ENCODE results near the gene PDE4A. TPM values are rescaled to one million over a fixed set of nuclear protein-coding genes. Genes with fewer than 3 reads are reported as not detected.

PDE4A gene
- total and polyA plus RNA-seq, 9 donors = 0.71 to 4.8 (median 2.6) TPM

GRCh38 chr19:10516064-10516385 is 95.7 kb downstream of the PDE4A start:
- H3K4me1 ChIP-seq (ENCODE audit: insufficient read depth) = peaks cover 3% of the 10 kb centered on the region
- no peak for DNase-seq
- intact Hi-C loops (cut with DNase I) = no loop called here
- WGBS, 3 donors = 86 to 95% (median 95%) methylated on average over 5 of the region's 5 CpGs
- no peak overlapping the region for H3K4me3 ChIP-seq
- H3K27ac ChIP-seq = no peak overlapping the region
- H3K36me3 ChIP-seq = no peaks in the 10 kb centered on the region
- TF ChIP-seq CTCF (IDR thresholded peaks at IDR 0.05) = no peak
- TF ChIP-seq POLR2A (IDR thresholded peaks at IDR 0.05) = no peak
- TF ChIP-seq EP300 (IDR thresholded peaks at IDR 0.05) = no peak
- peaks cover 4% of the 10 kb centered on the region for H3K27me3 ChIP-seq
- H3K9me3 ChIP-seq = no peaks in the 10 kb centered on the region

GRCh38 chr19:10516671-10517286 is 96.4 kb downstream of the PDE4A start:
- no peaks in the 10 kb centered on the region for H3K9me3 ChIP-seq
- no peak for TF ChIP-seq EP300 (IDR thresholded peaks at IDR 0.05)
- TF ChIP-seq CTCF (IDR thresholded peaks at IDR 0.05) = no peak
- TF ChIP-seq POLR2A (IDR thresholded peaks at IDR 0.05) = no peak
- peaks cover 3% of the 10 kb centered on the region for H3K4me1 ChIP-seq (ENCODE audit: insufficient read depth)
- intact Hi-C loops (cut with DNase I) = no loop called here
- no peak overlapping the region for H3K27ac ChIP-seq
- 27 to 42% (median 30%) methylated on average over 7 to 10 of the region's 10 CpGs for WGBS, 3 donors
- DNase-seq = no peak
- peaks cover 4% of the 10 kb centered on the region for H3K27me3 ChIP-seq
- no peaks in the 10 kb centered on the region for H3K36me3 ChIP-seq
- no peak overlapping the region for H3K4me3 ChIP-seq

GRCh38 chr19:10517361-10517759 is 97.0 kb downstream of the PDE4A start, which contains the start of gene S1PR5:
Gene S1PR5 (minus strand): TSS chr19:10517447. CDS start chr19:10515011, 2,436 bp downstream.
- H3K27ac ChIP-seq = no peak within 1 kb of the TSS
- TF ChIP-seq POLR2A (IDR thresholded peaks at IDR 0.05) (no peak), CTCF (IDR thresholded peaks at IDR 0.05) (no peak), EP300 (IDR thresholded peaks at IDR 0.05) (no peak)
- intact Hi-C loops (cut with DNase I) = no loop called here
- peaks cover 3% of the 10 kb centered on the region for H3K4me1 ChIP-seq (ENCODE audit: insufficient read depth)
- H3K36me3 ChIP-seq = no peaks in the 10 kb centered on the region
- H3K4me3 ChIP-seq = no peak within 1 kb of the TSS
- H3K9me3 ChIP-seq = no peaks in the 10 kb centered on the region
- 0 to 2% (median 1%) methylated on average over 18 to 39 of the region's 39 CpGs for WGBS, 3 donors
- no peak for DNase-seq
- peaks cover 4% of the 10 kb centered on the region for H3K27me3 ChIP-seq

GRCh38 chr19:10517760-10518443 is 97.6 kb downstream of the PDE4A start:
- Histone ChIP-seq H3K4me1 (ENCODE audit: insufficient read depth) (peaks cover 3% of the 10 kb centered on the region), H3K27ac (no peak overlapping the region), H3K36me3 (no peaks in the 10 kb centered on the region), H3K27me3 (peaks cover 4% of the 10 kb centered on the region), H3K9me3 (no peaks in the 10 kb centered on the region), H3K4me3 (no peak overlapping the region)
- 0 to 1% (median 1%) methylated on average over 26 to 27 of the region's 27 CpGs for WGBS, 3 donors
- no peak for DNase-seq
- intact Hi-C loops (cut with DNase I) = no loop called here
- TF ChIP-seq EP300 (IDR thresholded peaks at IDR 0.05) = no peak
- TF ChIP-seq POLR2A (IDR thresholded peaks at IDR 0.05) = no peak
- TF ChIP-seq CTCF (IDR thresholded peaks at IDR 0.05) = no peak

Measured in ovary (tissue), 9 donors.